AG04449 (cell line): Measurements from ENCODE around the gene FLT1.

Experiments used
- CTCF ChIA-PET: fragments of 350-600 bp; formaldehyde crosslinking; extraction: SDS; loops from one replicate; lab custom pipeline; 2021; ENCODE audit warnings: antibody characterized with exemption; lab: Yijun Ruan, JAX
- POLR2A ChIA-PET: fragments of 400-600, 350-600 bp; formaldehyde crosslinking; extraction: SDS; loops from one replicate; lab custom pipeline; 2020; ENCODE audit warnings: antibody characterized with exemption, inconsistent platforms; lab: Yijun Ruan, JAX
- DNase-seq: peaks from one replicate; pipeline ENCODE4 v3.0.0-alpha.2; 2010; ENCODE audit warnings: low read depth, low spot score
- H3K4me3 ChIP-seq: 2 replicates; pipeline ENCODE4 v1.5.1; 2011; ENCODE audit warnings: low read depth, mild to moderate bottlenecking, control low read depth, low read length
- TF ChIP-seq, protein P1 (sequence below): IDR thresholded peaks from one replicate; pipeline ENCODE4 v1.5.1; 2011; ENCODE audit warnings: mild to moderate bottlenecking, moderate library complexity, low read length, control low read depth, inconsistent platforms; ENCODE audit not compliant: insufficient read depth; ENCODE audit errors: missing control alignments

Gene FLT1

DNA sequence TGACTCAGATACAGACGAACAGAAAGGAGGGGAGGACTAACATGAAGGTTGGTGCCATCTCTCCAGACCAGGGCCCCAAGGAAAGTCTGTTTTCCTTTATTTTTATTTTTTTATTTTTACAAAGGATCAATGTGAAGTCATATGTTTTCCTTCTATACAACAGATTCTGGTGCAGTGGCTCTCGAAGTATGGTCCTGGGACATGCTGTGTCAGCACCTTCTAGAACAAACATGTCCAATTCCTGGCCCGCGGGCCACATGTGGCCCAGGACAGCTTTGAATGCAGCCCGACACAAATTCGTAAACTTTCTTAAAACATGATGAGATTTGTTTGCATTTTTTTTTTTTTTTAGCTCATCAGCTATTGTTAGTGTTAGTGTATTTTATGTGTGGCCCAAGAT, 174.7 kb downstream of the FLT1 start:
- no peak for DNase-seq
- H3K4me3 ChIP-seq: no peak overlapping the region
- ChIA-PET POLR2A (no interaction called here), CTCF (interaction anchor here (0.8 to 2.0 kb wide), 2 partner anchors 316 to 320 kb away, joined by 4 to 5 read pairs; no protein-coding TSS in a partner anchor)
- TF ChIP-seq, protein P1, sequence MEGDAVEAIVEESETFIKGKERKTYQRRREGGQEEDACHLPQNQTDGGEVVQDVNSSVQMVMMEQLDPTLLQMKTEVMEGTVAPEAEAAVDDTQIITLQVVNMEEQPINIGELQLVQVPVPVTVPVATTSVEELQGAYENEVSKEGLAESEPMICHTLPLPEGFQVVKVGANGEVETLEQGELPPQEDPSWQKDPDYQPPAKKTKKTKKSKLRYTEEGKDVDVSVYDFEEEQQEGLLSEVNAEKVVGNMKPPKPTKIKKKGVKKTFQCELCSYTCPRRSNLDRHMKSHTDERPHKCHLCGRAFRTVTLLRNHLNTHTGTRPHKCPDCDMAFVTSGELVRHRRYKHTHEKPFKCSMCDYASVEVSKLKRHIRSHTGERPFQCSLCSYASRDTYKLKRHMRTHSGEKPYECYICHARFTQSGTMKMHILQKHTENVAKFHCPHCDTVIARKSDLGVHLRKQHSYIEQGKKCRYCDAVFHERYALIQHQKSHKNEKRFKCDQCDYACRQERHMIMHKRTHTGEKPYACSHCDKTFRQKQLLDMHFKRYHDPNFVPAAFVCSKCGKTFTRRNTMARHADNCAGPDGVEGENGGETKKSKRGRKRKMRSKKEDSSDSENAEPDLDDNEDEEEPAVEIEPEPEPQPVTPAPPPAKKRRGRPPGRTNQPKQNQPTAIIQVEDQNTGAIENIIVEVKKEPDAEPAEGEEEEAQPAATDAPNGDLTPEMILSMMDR: no peak

- no peak for DNase-seq
- ChIA-PET POLR2A (no interaction called here), CTCF (no interaction called here)
- TF ChIP-seq, protein P1: no peak
- H3K4me3 ChIP-seq: no peak overlapping the region
These were observed 175.4 kb downstream of the FLT1 start for GRCh38 chr13:28319528-28319927.

- no peak overlapping the region for H3K4me3 ChIP-seq
- no peak for DNase-seq
These were observed 176.4 kb downstream of the FLT1 start for GRCh38 chr13:28318496-28318895.

DNA sequence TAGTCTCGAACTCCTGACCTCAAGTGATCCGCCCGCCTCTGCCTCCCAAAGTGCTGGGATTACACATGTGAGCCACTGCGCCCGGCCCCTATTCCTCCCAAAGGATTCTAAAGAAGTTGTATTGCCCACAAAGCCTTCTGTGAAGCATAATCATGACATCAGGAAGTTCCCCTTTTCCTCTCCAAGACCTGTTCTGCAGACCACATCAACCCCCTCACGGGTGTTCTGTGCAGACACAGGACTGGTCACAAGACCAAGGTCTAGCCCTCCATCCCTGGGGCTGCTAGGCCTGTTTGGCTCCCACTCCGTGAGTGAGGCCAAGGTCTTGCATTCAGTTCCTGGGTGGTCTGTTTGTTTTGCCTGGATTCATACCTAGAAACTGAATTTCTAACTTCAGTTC, 178.1 kb downstream of the FLT1 start:
- POLR2A ChIA-PET: no interaction called here
- DNase-seq: no peak
- H3K4me3 ChIP-seq: no peak overlapping the region
- TF ChIP-seq, protein P1: no peak
- CTCF ChIA-PET: interaction anchor here (1.8 to 4.2 kb wide), 2 partner anchors 8 to 322 kb away, joined by 5 to 28 read pairs; no protein-coding TSS in a partner anchor

More at GRCh38 chr13:28318496-28318895, 176.4 kb downstream of the FLT1 start:
- ChIA-PET POLR2A (no interaction called here), CTCF (no interaction called here)
- TF ChIP-seq, protein P1: no peak

GRCh38 chr13:28316129-28316528, 178.8 kb downstream of the FLT1 start:
- no peak overlapping the region for H3K4me3 ChIP-seq
- CTCF ChIA-PET: interaction anchor here (1.8 to 4.2 kb wide), 2 partner anchors 9 to 323 kb away, joined by 5 to 28 read pairs; no protein-coding TSS in a partner anchor
- POLR2A ChIA-PET: interaction anchor here (0.6 kb wide), 2 partner anchors 159 to 326 kb away, joined by 3 to 4 read pairs; no protein-coding TSS in a partner anchor
- TF ChIP-seq, protein P1: no peak
- no peak for DNase-seq

DNA sequence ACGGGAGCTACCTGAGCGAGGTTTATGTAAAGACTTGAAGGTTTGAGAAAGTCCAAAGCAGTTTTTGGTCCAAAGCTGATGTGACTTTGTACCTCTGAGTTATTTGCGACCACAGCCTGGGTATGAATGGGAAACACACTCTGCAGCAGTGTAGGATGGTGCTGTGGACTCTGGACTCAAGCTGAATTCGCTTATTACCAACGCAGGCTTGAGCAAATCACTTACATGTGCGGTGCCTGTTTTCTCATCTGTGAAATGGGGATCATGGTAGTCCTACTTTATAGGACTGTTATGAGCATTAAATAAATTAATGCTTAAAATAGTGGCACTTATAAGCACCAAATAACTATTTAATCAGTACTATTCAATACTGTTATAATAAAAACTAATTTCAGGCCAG, 180.0 kb downstream of the FLT1 start:
- H3K4me3 ChIP-seq: no peak overlapping the region
- TF ChIP-seq, protein P1: no peak
- DNase-seq: no peak
- ChIA-PET CTCF (interaction anchor here (0.7 to 4.2 kb wide), 7 partner anchors 10 to 343 kb away, joined by 3 to 28 read pairs (median 3); no protein-coding TSS in a partner anchor), POLR2A (no interaction called here)
